ENCODE measurements around the gene BCL6. TPM values are rescaled to one million over a fixed set of nuclear protein-coding genes. Genes with fewer than 3 reads are reported as not detected.

Gene BCL6
- total and polyA plus RNA-seq, 2 donors (not counting 3 experiments of a cell fraction or from before 2014, with no cell fraction given): 6.9 to 12.1 TPM

DNA sequence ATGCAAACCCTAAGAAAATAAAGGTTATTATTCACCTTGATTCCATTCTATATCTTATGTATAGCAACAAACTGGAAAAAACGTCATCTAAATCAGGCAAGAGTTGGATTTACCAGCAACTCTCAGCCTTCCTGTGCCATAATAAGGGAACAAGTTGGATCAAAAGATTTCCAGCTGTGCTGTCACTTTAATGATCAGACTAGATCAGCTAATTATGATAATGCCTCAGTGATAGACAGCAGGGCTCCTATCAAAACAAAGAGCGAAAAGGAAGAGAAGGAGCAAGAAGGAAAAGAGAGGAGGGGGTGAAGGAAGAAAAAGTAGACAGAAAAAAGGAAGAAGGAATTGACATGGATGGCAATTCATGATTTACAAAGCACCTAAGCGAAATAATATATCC is 36.7 kb upstream of the BCL6 start:
- peaks cover 2% of the 10 kb centered on the region for H3K4me1 ChIP-seq (ENCODE audit: control insufficient read depth, extremely low read depth, insufficient read depth, low read length)
- TF ChIP-seq, protein P1, sequence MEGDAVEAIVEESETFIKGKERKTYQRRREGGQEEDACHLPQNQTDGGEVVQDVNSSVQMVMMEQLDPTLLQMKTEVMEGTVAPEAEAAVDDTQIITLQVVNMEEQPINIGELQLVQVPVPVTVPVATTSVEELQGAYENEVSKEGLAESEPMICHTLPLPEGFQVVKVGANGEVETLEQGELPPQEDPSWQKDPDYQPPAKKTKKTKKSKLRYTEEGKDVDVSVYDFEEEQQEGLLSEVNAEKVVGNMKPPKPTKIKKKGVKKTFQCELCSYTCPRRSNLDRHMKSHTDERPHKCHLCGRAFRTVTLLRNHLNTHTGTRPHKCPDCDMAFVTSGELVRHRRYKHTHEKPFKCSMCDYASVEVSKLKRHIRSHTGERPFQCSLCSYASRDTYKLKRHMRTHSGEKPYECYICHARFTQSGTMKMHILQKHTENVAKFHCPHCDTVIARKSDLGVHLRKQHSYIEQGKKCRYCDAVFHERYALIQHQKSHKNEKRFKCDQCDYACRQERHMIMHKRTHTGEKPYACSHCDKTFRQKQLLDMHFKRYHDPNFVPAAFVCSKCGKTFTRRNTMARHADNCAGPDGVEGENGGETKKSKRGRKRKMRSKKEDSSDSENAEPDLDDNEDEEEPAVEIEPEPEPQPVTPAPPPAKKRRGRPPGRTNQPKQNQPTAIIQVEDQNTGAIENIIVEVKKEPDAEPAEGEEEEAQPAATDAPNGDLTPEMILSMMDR (IDR thresholded peaks at IDR 0.05; ENCODE audit: extremely low read depth in 1 of 2, insufficient read depth in 1 of 2, low read depth in 1 of 2, low read length in 2 of 2): no peak
- no peak for TF ChIP-seq GATA2 (IDR thresholded peaks at IDR 0.05; ENCODE audit: insufficient read depth, insufficient read length, low read depth, low read length)
- no peaks in the 10 kb centered on the region for H4K20me1 ChIP-seq (replicated peaks; ENCODE audit: control insufficient read depth, extremely low read depth, insufficient read depth, low read length)
- no peak overlapping the region for H3K27ac ChIP-seq (ENCODE audit: insufficient read depth, low read depth, low read length)
- H2AFZ ChIP-seq (ENCODE audit: low read depth, low read length): no peak overlapping the region
- H3K36me3 ChIP-seq (ENCODE audit: control insufficient read depth in 2 of 2, extremely low read depth in 1 of 2, insufficient read depth in 2 of 2, low read length in 2 of 2): no peaks in the 10 kb centered on the region
- no peak overlapping the region for H3K4me2 ChIP-seq (ENCODE audit: insufficient read depth, low read length)
- H3K79me2 ChIP-seq (ENCODE audit: control insufficient read depth, insufficient read depth, low read length): no peaks in the 10 kb centered on the region
- H3K4me3 ChIP-seq (replicated peaks in 1 of 3; ENCODE audit: insufficient read depth in 1 of 3, low read depth in 1 of 3, low read length in 3 of 3): no peak overlapping the region
- intact Hi-C loops (cut with micrococcal nuclease): no loop called here
- ChIA-PET CTCF (interaction anchor here (1.0 kb wide), 1 partner anchor 34 kb away, joined by 3 read pairs; no protein-coding TSS in a partner anchor), POLR2A (no interaction called here)
- no TSS peak for BruUV-seq (replicated peaks)
- DNase-seq (ENCODE audit: low read depth, low spot score) (no peak), FAIRE-seq (no peak)
- peaks cover 0 to 7% of the 10 kb centered on the region in 2 experiments for H3K27me3 ChIP-seq (ENCODE audit: control insufficient read depth in 2 of 2, insufficient read depth in 2 of 2, low read length in 2 of 2)
- dilution Hi-C loops (cut with MboI; ENCODE audit: extremely low pct_ligation_motif_present, low sequenced_read_pairs): no loop called here
- no peaks in the 10 kb centered on the region for H3K9me3 ChIP-seq (replicated peaks; ENCODE audit: control insufficient read depth, insufficient read depth, low read length)
- no peaks in the 10 kb centered on the region for H3K9me1 ChIP-seq (replicated peaks; ENCODE audit: control insufficient read depth, extremely low read depth, insufficient read depth, low read length)
- no peak overlapping the region for H3K9ac ChIP-seq (replicated peaks; ENCODE audit: extremely low read depth, insufficient read depth, low read length)

DNA sequence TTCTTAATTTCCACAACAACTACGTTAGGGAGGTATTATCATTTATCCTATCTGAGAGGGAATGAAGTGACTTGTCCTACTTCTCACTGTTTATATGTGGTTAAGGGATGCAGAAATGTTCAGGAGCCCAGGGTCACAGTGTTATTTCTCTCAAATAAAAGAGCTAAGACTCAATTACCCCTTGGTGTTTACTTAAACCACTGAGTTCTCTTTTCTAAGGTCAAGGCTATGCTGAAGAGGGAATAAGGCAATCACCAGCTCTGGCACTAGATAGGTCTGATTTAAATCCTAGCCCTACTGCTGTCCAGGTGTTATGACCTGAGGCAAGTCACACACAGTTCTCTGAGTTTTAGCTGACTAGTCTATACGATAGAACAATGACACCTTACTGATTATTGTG is 35.7 kb upstream of the BCL6 start:
- Histone ChIP-seq H3K9me1 (replicated peaks; ENCODE audit: control insufficient read depth, extremely low read depth, insufficient read depth, low read length) (no peaks in the 10 kb centered on the region), H3K36me3 (ENCODE audit: control insufficient read depth in 2 of 2, extremely low read depth in 1 of 2, insufficient read depth in 2 of 2, low read length in 2 of 2) (no peaks in the 10 kb centered on the region), H3K9me3 (replicated peaks; ENCODE audit: control insufficient read depth, insufficient read depth, low read length) (no peaks in the 10 kb centered on the region), H3K4me2 (ENCODE audit: insufficient read depth, low read length) (no peak overlapping the region), H3K27me3 (ENCODE audit: control insufficient read depth in 2 of 2, insufficient read depth in 2 of 2, low read length in 2 of 2) (peaks cover 0 to 7% of the 10 kb centered on the region in 2 experiments), H3K4me1 (ENCODE audit: control insufficient read depth, extremely low read depth, insufficient read depth, low read length) (peaks cover 2% of the 10 kb centered on the region), H3K4me3 (replicated peaks in 1 of 3; ENCODE audit: insufficient read depth in 1 of 3, low read depth in 1 of 3, low read length in 3 of 3) (no peak overlapping the region), H4K20me1 (replicated peaks; ENCODE audit: control insufficient read depth, extremely low read depth, insufficient read depth, low read length) (no peaks in the 10 kb centered on the region), H3K27ac (ENCODE audit: insufficient read depth, low read depth, low read length) (no peak overlapping the region), H2AFZ (ENCODE audit: low read depth, low read length) (no peak overlapping the region), H3K9ac (replicated peaks; ENCODE audit: extremely low read depth, insufficient read depth, low read length) (no peak overlapping the region), H3K79me2 (ENCODE audit: control insufficient read depth, insufficient read depth, low read length) (no peaks in the 10 kb centered on the region)
- POLR2A ChIA-PET: no interaction called here
- FAIRE-seq: no peak
- TF ChIP-seq, protein P2, sequence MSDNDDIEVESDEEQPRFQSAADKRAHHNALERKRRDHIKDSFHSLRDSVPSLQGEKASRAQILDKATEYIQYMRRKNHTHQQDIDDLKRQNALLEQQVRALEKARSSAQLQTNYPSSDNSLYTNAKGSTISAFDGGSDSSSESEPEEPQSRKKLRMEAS (IDR thresholded peaks at IDR 0.05; ENCODE audit: insufficient read depth, insufficient read length): no peak
- TF ChIP-seq JUN (IDR thresholded peaks at IDR 0.05; ENCODE audit: borderline replicate concordance, insufficient read depth, insufficient read length, low read depth) (no peak), EZH2 (IDR thresholded peaks at IDR 0.05; ENCODE audit: borderline replicate concordance, low read depth, low read length, severe bottlenecking) (no peak), FOS (IDR thresholded peaks at IDR 0.05; ENCODE audit: borderline replicate concordance, insufficient read depth, low read length) (no peak), POLR2AphosphoS5 (IDR thresholded peaks at IDR 0.05; ENCODE audit: insufficient read depth, low read depth, low read length) (no peak), MYC (IDR thresholded peaks at IDR 0.05; ENCODE audit: low read depth, low read length) (no peak), GATA2 (IDR thresholded peaks at IDR 0.05; ENCODE audit: insufficient read depth, insufficient read length, low read depth, low read length) (no peak), POLR2A (IDR thresholded peaks at IDR 0.05; ENCODE audit: low read depth, low read length) (no peak)
- TF ChIP-seq, protein P1 (IDR thresholded peaks at IDR 0.05; ENCODE audit: extremely low read depth in 1 of 2, insufficient read depth in 1 of 2, low read depth in 1 of 2, low read length in 2 of 2): no peak
- DNase-seq (ENCODE audit: low read depth, low spot score): no peak
- CTCF ChIA-PET: interaction anchor here (1.0 kb wide), 1 partner anchor 33 kb away, joined by 3 read pairs; no protein-coding TSS in a partner anchor
- BruUV-seq (replicated peaks): no TSS peak
- dilution Hi-C loops (cut with MboI; ENCODE audit: extremely low pct_ligation_motif_present, low sequenced_read_pairs) (no loop called here), intact Hi-C loops (cut with micrococcal nuclease) (no loop called here)

Measured in endothelial cell of umbilical vein (primary cell).